Measurements from ENCODE around the gene RNU1-3.
"Not testable (repeated sequence)": the region's sequence is repeated elsewhere in the genome, so short reads cannot be mapped to it uniquely, and the experiment has no call there.

The RNU1-3 gene

GRCh38 chr1:16693449-16694307, 26.9 kb upstream of the RNU1-3 start:
- DNase-seq = not testable (repeated sequence)

- DNase-seq = not testable (repeated sequence)
Observed at GRCh38 chr1:16692717-16693448, 26.1 kb upstream of the RNU1-3 start.

- not testable (repeated sequence) for DNase-seq
Observed at GRCh38 chr1:16692283-16692682, 25.5 kb upstream of the RNU1-3 start.

GRCh38 chr1:16690971-16691682, 24.4 kb upstream of the RNU1-3 start:
- DNase-seq = not testable (repeated sequence)

- DNase-seq = not testable (repeated sequence)
Observed at GRCh38 chr1:16687132-16687800, 20.5 kb upstream of the RNU1-3 start.

GRCh38 chr1:16685445-16686371, 19.0 kb upstream of the RNU1-3 start:
- DNase-seq = not testable (repeated sequence)

GRCh38 chr1:16684738-16685337, 18.1 kb upstream of the RNU1-3 start:
- DNase-seq = not testable (repeated sequence)

- not testable (repeated sequence) for DNase-seq
Observed at GRCh38 chr1:16684152-16684551, 17.4 kb upstream of the RNU1-3 start.

GRCh38 chr1:16682803-16683202, 16.1 kb upstream of the RNU1-3 start:
- DNase-seq = not testable (repeated sequence)

GRCh38 chr1:16680366-16680765, 13.6 kb upstream of the RNU1-3 start:
- not testable (repeated sequence) for DNase-seq

GRCh38 chr1:16677552-16678431, 11.0 kb upstream of the RNU1-3 start:
- no peak for DNase-seq

- not testable (repeated sequence) for DNase-seq
Observed at GRCh38 chr1:16676661-16677523, 10.1 kb upstream of the RNU1-3 start.

GRCh38 chr1:16675118-16675510, 8.4 kb upstream of the RNU1-3 start:
- not testable (repeated sequence) for DNase-seq

GRCh38 chr1:16673976-16674375, 7.2 kb upstream of the RNU1-3 start:
- not testable (repeated sequence) for DNase-seq

- DNase-seq = not testable (repeated sequence)
Observed at GRCh38 chr1:16665836-16666235, 912 bp downstream of the RNU1-3 start.

- DNase-seq = not testable (repeated sequence)
Observed at GRCh38 chr1:16658234-16658633, 8.5 kb downstream of the RNU1-3 start.

- not testable (repeated sequence) for DNase-seq
Observed at GRCh38 chr1:16656981-16657683, 9.6 kb downstream of the RNU1-3 start.

- not testable (repeated sequence) for DNase-seq
Observed at GRCh38 chr1:16656574-16656973, 10.2 kb downstream of the RNU1-3 start.
